Breast epithelium (tissue), 4 donors: ENCODE results near the gene RASGEF1B. TPM values are rescaled to one million over a fixed set of nuclear protein-coding genes. Genes with fewer than 3 reads are reported as not detected.

Source experiments
- DNase-seq, 2 donors: peaks; one replicate each; pipeline ENCODE4 v3.0.0-alpha.2; 2019; ENCODE audit warnings: low spot score in 2 of 2
- H3K27ac ChIP-seq, 2 donors: fragments of 200-600 bp; sonication (generic) in 1 of 2; one replicate each; pipeline ENCODE4 v1.5.1; 2016 to 2019; ENCODE audit warnings: mild to moderate bottlenecking in 1 of 2
- H3K27me3 ChIP-seq, 2 donors: fragments of 200-600 bp; sonication (generic) in 1 of 2; one replicate each; pipeline versions ENCODE4 v1.5.1 to v1.6.0; 2017 to 2019; ENCODE audit warnings: control low read depth in 1 of 2, mild to moderate bottlenecking in 1 of 2
- H3K36me3 ChIP-seq: fragments of 200-600 bp; one replicate; pipeline ENCODE4 v1.5.1; 2019
- H3K4me1 ChIP-seq, 2 donors: fragments of 200-600 bp; sonication (generic); one replicate each; pipeline ENCODE4 v1.5.1; 2016 to 2019; ENCODE audit warnings: control low read depth in 1 of 2
- H3K4me3 ChIP-seq, 3 donors: fragments of 200-600 bp; sonication (generic); 1 replicate in 2 of 3; 2 replicates in 1 of 3; pipeline ENCODE4 v1.5.1; 2016 to 2019; ENCODE audit warnings: mild to moderate bottlenecking in 3 of 3, moderate library complexity in 2 of 3
- H3K9me3 ChIP-seq, 2 donors: fragments of 200-600 bp; sonication (generic) in 1 of 2; one replicate each; pipeline ENCODE4 v1.5.1; 2016 to 2019; ENCODE audit warnings: control low read depth in 1 of 2
- POLR2A ChIP-seq: fragments of 450-650 bp; IDR thresholded peaks from one replicate; pipeline ENCODE4 v1.6.1; 2016; ENCODE audit warnings: antibody characterized with exemption, mild to moderate bottlenecking, moderate library complexity
- POLR2AphosphoS5 ChIP-seq, 3 donors: sonication (generic); formaldehyde crosslinking; IDR thresholded peaks; one replicate each; pipeline ENCODE4 v1.6.1; 2017; ENCODE audit warnings: antibody characterized with exemption in 3 of 3
- intact Hi-C: fragments of 100-400 bp; cut with DNase I; formaldehyde crosslinking; loops from one replicate; pipeline ENCODE4 v1.15.1; 2023; ENCODE audit warnings: low total_unique reads
- total RNA-seq, 3 donors: library from RNA; depleted of rRNA; stranded (reverse); fragments of >200 nt; gene quantifications; one replicate each; pipeline ENCODE4 v1.1.0, GENCODE V29; 2016
- TF ChIP-seq, protein P1 (sequence below), 3 donors: fragments of 450-650 bp; IDR thresholded peaks; one replicate each; pipeline ENCODE4 v1.5.1; 2016 to 2017; ENCODE audit warnings: antibody characterized with exemption in 3 of 3, mild to moderate bottlenecking in 3 of 3, moderate library complexity in 3 of 3

The RASGEF1B gene
- total RNA-seq, 3 donors from 2014 or later = 16.4 to 45.8 (median 25.0) TPM

DNA sequence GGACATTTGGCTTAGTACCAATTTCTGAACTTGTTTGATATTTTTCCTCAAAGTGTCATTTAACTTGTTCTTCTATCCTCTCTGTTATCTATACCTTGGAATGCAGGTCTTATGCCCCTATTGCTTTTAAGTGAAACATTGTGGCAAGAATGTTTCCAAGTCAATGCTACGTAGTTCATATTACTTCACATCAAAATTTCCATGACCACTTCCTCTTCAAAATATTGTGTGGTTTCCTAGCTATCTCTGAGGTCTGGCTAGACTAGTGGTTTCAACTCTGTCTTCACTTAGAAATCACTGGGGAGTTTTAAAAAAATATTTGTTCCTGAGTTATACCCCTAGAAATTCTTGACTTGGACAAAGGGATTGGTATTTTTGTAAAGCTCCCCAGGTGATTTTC is 20.2 kb upstream of the RASGEF1B start:
- H3K36me3 ChIP-seq = no peaks in the 10 kb centered on the region
- intact Hi-C loops = no loop called here
- no peak overlapping the region for H3K4me3 ChIP-seq
- peak overlapping the region; percentile 73 to 78 for H3K27ac ChIP-seq
- H3K27me3 ChIP-seq = no peaks in the 10 kb centered on the region
- H3K9me3 ChIP-seq = no peaks in the 10 kb centered on the region
- TF ChIP-seq POLR2A = no peak
- TF ChIP-seq, protein P1, sequence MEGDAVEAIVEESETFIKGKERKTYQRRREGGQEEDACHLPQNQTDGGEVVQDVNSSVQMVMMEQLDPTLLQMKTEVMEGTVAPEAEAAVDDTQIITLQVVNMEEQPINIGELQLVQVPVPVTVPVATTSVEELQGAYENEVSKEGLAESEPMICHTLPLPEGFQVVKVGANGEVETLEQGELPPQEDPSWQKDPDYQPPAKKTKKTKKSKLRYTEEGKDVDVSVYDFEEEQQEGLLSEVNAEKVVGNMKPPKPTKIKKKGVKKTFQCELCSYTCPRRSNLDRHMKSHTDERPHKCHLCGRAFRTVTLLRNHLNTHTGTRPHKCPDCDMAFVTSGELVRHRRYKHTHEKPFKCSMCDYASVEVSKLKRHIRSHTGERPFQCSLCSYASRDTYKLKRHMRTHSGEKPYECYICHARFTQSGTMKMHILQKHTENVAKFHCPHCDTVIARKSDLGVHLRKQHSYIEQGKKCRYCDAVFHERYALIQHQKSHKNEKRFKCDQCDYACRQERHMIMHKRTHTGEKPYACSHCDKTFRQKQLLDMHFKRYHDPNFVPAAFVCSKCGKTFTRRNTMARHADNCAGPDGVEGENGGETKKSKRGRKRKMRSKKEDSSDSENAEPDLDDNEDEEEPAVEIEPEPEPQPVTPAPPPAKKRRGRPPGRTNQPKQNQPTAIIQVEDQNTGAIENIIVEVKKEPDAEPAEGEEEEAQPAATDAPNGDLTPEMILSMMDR (IDR thresholded peaks at IDR 0.05) = no peak
- no peak for TF ChIP-seq POLR2AphosphoS5 (IDR thresholded peaks at IDR 0.05)
- H3K4me1 ChIP-seq = no peaks in the 10 kb centered on the region
- no peak for DNase-seq

DNA sequence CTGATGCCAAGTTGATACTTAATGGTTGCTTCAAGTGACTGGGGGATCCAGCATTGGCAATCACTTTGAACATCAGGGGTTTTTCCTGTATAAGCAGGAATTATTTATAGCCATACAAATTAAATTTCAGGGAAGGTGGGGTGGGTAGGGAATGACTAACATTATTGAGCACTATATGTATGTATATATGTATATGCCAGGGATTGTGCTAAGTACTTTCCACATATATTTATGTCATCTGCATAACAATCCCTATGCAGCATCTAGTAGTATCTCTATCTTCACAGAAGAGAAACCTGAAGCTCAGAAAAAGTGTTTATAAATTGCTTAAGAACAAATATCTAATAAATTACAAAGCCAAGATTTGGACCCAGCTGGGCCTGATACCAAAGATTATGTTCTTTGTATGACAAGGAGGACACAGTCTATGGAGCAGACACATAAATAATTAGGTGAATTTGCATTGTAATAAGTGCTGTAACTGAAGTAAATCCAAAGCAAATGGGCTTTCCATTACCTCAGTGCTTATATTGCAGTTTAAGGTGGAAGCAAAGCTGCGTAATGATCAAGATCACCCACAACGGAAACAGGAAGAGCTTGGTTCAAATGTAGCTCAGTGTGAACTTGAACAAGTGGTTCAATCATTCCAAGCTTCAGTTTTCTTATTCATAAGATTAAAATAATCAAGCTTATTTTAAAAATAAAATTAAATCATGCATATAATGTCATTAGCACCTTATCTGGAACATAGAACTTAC is 18.9 kb upstream of the RASGEF1B start:
- Histone ChIP-seq H3K9me3 (no peaks in the 10 kb centered on the region), H3K27ac (peak overlapping the region; percentile 73 to 78), H3K27me3 (no peaks in the 10 kb centered on the region), H3K36me3 (no peaks in the 10 kb centered on the region), H3K4me3 (no peak overlapping the region), H3K4me1 (no peaks in the 10 kb centered on the region)
- DNase-seq = no peak
- no peak for TF ChIP-seq POLR2A
- TF ChIP-seq, protein P1 (IDR thresholded peaks at IDR 0.05) = no peak
- TF ChIP-seq POLR2AphosphoS5 (IDR thresholded peaks at IDR 0.05) = no peak
- intact Hi-C loops = no loop called here

DNA sequence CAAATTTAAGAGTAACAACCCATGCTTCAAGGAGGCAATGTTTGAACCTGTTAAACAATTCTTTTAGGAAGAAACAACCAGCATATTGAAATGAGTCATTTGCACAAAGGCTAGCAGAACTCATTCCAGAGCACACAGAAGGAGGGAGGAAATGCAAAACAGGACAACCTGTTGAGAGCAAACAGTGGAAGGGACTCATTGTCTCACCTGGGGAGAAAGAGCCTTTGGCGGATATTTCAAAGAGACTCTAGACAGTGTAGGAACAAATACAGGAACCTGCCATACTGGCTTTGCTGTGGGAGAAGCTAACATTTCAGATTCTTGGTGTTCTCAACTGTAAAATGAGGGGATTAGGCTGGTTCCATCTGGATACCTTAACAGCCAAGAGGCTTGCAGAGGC is 14.8 kb upstream of the RASGEF1B start:
- Histone ChIP-seq H3K36me3 (no peaks in the 10 kb centered on the region), H3K9me3 (no peaks in the 10 kb centered on the region), H3K4me3 (no peak overlapping the region), H3K27ac (peak overlapping the region; percentile 45 to 74), H3K4me1 (no peaks in the 10 kb centered on the region), H3K27me3 (no peaks in the 10 kb centered on the region)
- intact Hi-C loops = no loop called here
- no peak for DNase-seq
- TF ChIP-seq POLR2AphosphoS5 (IDR thresholded peaks at IDR 0.05) (peak in 1 of 3 donors; percentile 9), POLR2A (no peak)
- TF ChIP-seq, protein P1 (IDR thresholded peaks at IDR 0.05) = no peak

DNA sequence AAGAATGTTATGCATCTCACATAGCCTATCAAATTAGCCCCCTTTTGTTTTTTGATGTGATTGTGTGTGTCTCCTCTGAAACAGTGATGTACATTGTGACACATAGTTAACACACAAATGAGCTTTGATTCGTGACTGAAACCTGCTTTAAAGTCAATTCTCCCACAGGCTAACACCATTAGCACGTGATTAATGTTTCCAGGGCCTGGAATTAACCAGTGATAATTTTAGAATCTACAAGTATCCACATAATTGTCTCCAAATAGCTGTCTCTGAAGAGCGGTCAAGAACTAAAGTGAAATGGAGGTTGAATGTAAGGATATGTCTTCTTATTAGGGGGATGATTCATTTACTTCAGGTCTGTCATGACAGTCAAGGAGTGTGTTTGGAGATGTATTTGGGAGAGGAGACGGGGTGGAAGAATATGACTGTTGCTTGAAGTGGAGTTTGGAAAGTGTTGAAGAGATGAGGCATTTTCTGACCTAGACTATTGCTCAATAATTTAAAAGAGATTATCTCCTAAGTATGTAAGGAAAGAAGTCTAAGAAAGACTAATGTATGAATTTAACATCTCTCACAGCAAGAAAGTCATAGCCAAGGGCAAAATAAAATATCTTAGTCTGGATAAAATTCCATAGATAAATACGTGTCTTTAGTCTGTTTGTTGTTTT is 13.7 kb upstream of the RASGEF1B start:
- Histone ChIP-seq H3K9me3 (no peaks in the 10 kb centered on the region), H3K4me1 (no peaks in the 10 kb centered on the region), H3K36me3 (no peaks in the 10 kb centered on the region), H3K27ac (peak overlapping the region in 1 of 2 donors; percentile 74), H3K4me3 (no peak overlapping the region), H3K27me3 (no peaks in the 10 kb centered on the region)
- intact Hi-C loops = no loop called here
- no peak for DNase-seq
- TF ChIP-seq POLR2AphosphoS5 (IDR thresholded peaks at IDR 0.05) = no peak
- TF ChIP-seq, protein P1 (IDR thresholded peaks at IDR 0.05) = no peak
- no peak for TF ChIP-seq POLR2A

DNA sequence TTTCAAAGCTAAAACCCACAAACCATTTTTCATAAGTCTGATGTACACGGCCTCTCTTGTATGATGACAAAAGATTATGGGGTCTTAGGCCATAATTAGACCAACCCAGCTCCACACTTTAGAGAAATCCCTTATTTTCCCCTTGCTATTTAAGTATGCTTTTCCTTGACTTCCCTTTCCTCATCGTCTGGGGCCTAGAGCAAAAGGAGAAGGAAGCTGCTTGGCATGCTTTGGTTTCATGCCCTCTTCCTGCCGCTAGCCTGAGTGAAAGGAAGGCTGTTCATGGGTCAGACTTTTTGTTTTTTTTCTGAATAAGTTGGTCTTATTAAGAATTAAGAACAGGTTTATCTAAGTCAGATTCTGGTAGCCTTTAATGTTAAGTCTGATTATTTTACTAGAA is 10.6 kb upstream of the RASGEF1B start:
- TF ChIP-seq POLR2A (no peak), POLR2AphosphoS5 (IDR thresholded peaks at IDR 0.05) (no peak)
- TF ChIP-seq, protein P1 (IDR thresholded peaks at IDR 0.05) = no peak
- Histone ChIP-seq H3K9me3 (no peaks in the 10 kb centered on the region), H3K4me3 (no peak overlapping the region), H3K27ac (no peak overlapping the region), H3K36me3 (no peaks in the 10 kb centered on the region), H3K4me1 (no peaks in the 10 kb centered on the region), H3K27me3 (no peaks in the 10 kb centered on the region)
- DNase-seq = no peak
- intact Hi-C loops = no loop called here
